ENCODE data around the gene ULK4. TPM values are rescaled to one million over a fixed set of nuclear protein-coding genes. Genes with fewer than 3 reads are reported as not detected.

Gene ULK4
- total and polyA plus RNA-seq, 2 of the 4 experiments (the other 2 are of a cell fraction): 2.7 to 5.0 TPM

DNA sequence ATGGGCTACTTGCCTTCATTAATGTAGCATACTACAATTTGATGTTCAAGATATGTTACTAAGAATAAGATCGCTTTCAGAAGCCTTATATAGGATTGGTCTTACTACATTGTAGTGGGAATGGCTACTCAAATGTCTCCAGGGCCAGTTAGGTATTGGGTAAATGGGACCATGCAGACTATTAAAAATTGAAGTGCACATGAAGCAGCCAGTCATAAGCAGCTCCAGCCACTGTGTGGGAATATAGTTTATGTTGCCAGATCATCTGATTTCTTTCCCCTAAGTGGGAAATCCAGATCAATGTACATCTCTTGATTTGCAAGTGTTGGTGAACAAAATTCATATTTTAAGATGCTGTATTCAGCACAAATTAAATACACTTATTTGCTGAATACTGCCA, 757.5 kb downstream of the ULK4 start:
- Histone ChIP-seq H3K27ac (ENCODE audit: insufficient read depth, low read length) (no peak overlapping the region), H2AK9ac (replicated peaks; ENCODE audit: low read depth, low read length, poor library complexity) (no peak overlapping the region), H3K79me1 (ENCODE audit: low read depth in 1 of 2, low read length in 2 of 2) (peaks cover 0 to 41% of the 10 kb centered on the region in 2 experiments; a peak in 2 of 4 replicates), H2AFZ (replicated peaks; ENCODE audit: low read length, poor library complexity) (no peak overlapping the region), H3K9me3 (ENCODE audit: control insufficient read depth, insufficient read depth, low read length) (no peaks in the 10 kb centered on the region), H3K9ac (ENCODE audit: low read depth, low read length) (no peak overlapping the region), H3K4ac (ENCODE audit: low read depth, low read length) (no peak overlapping the region), H4K91ac (ENCODE audit: insufficient read depth, low read depth, low read length) (no peak overlapping the region), H2BK15ac (ENCODE audit: low read depth, low read length) (no peak overlapping the region), H4K20me1 (ENCODE audit: insufficient read depth, low read length) (peaks cover 95% of the 10 kb centered on the region), H4K5ac (ENCODE audit: low read depth, low read length) (no peak overlapping the region), H3K9me1 (ENCODE audit: insufficient read depth, low read length) (peaks cover 2% of the 10 kb centered on the region; the same call in 1 of the 2 replicates), H3K4me1 (ENCODE audit: control insufficient read depth, insufficient read depth, low read length) (peaks cover 9% of the 10 kb centered on the region), H3K23ac (ENCODE audit: low read depth, low read length) (no peak overlapping the region), H2BK120ac (ENCODE audit: low read depth, low read length) (no peak overlapping the region), H2BK20ac (ENCODE audit: low read depth, low read length) (no peak overlapping the region), H3K4me2 (ENCODE audit: low read depth, low read length) (no peak overlapping the region), H3K36me3 (ENCODE audit: control insufficient read depth, insufficient read depth, low read length) (no peaks in the 10 kb centered on the region), H3K18ac (ENCODE audit: low read depth, low read length) (no peak overlapping the region), H2BK5ac (ENCODE audit: low read depth, low read length, poor library complexity, severe bottlenecking) (no peak overlapping the region), H4K8ac (ENCODE audit: low read depth in 2 of 2, low read length in 2 of 2) (no peak overlapping the region), H3K14ac (replicated peaks; ENCODE audit: low read depth, low read length) (no peak overlapping the region), H3K27me3 (ENCODE audit: control insufficient read depth, insufficient read depth, low read length) (no peaks in the 10 kb centered on the region), H3K56ac (ENCODE audit: extremely low read depth, insufficient read depth, low read length) (no peak overlapping the region), H3K4me3 (ENCODE audit: insufficient read depth, low read depth, low read length) (no peak overlapping the region), H2AK5ac (ENCODE audit: low read depth, low read length) (no peak overlapping the region)
- TF ChIP-seq BHLHE40 (IDR thresholded peaks at IDR 0.05; ENCODE audit: low read depth, low read length) (no peak), CHD1 (IDR thresholded peaks at IDR 0.05; ENCODE audit: low read depth, low read length) (no peak), RFX5 (IDR thresholded peaks at IDR 0.05; ENCODE audit: low read depth, low read length) (no peak), RCOR1 (IDR thresholded peaks at IDR 0.05; ENCODE audit: insufficient replicate concordance, low read length) (no peak), MAFK (IDR thresholded peaks at IDR 0.05; ENCODE audit: low read depth, low read length) (no peak), CEBPB (IDR thresholded peaks at IDR 0.05; ENCODE audit: low read depth, low read length) (no peak), MXI1 (IDR thresholded peaks at IDR 0.05; ENCODE audit: borderline replicate concordance, low read depth, low read length) (no peak), USF2 (IDR thresholded peaks at IDR 0.05; ENCODE audit: low read depth, low read length) (no peak), MAZ (IDR thresholded peaks at IDR 0.05; ENCODE audit: borderline replicate concordance, low read depth, low read length) (no peak), POLR2A (IDR thresholded peaks at IDR 0.05; ENCODE audit: low read depth, low read length) (no peak), SMC3 (IDR thresholded peaks at IDR 0.05; ENCODE audit: low read depth, low read length) (no peak), RAD21 (IDR thresholded peaks at IDR 0.05; ENCODE audit: low read length) (no peak), NFE2L2 (IDR thresholded peaks at IDR 0.05; ENCODE audit: low read depth, low read length) (no peak), FOS (IDR thresholded peaks at IDR 0.05; ENCODE audit: low read depth, low read length) (no peak)
- TF ChIP-seq, protein P1, sequence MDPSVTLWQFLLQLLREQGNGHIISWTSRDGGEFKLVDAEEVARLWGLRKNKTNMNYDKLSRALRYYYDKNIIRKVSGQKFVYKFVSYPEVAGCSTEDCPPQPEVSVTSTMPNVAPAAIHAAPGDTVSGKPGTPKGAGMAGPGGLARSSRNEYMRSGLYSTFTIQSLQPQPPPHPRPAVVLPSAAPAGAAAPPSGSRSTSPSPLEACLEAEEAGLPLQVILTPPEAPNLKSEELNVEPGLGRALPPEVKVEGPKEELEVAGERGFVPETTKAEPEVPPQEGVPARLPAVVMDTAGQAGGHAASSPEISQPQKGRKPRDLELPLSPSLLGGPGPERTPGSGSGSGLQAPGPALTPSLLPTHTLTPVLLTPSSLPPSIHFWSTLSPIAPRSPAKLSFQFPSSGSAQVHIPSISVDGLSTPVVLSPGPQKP (IDR thresholded peaks at IDR 0.05; ENCODE audit: borderline replicate concordance, low read depth, low read length): no peak
- TF ChIP-seq, protein P2, sequence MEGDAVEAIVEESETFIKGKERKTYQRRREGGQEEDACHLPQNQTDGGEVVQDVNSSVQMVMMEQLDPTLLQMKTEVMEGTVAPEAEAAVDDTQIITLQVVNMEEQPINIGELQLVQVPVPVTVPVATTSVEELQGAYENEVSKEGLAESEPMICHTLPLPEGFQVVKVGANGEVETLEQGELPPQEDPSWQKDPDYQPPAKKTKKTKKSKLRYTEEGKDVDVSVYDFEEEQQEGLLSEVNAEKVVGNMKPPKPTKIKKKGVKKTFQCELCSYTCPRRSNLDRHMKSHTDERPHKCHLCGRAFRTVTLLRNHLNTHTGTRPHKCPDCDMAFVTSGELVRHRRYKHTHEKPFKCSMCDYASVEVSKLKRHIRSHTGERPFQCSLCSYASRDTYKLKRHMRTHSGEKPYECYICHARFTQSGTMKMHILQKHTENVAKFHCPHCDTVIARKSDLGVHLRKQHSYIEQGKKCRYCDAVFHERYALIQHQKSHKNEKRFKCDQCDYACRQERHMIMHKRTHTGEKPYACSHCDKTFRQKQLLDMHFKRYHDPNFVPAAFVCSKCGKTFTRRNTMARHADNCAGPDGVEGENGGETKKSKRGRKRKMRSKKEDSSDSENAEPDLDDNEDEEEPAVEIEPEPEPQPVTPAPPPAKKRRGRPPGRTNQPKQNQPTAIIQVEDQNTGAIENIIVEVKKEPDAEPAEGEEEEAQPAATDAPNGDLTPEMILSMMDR (conservative IDR thresholded peaks at IDR 0.05; ENCODE audit: low read depth, low read length): no peak
- dilution Hi-C loops (cut with HindIII; ENCODE audit: low sequenced_read_pairs, unreplicated experiment) (no loop called here), intact Hi-C loops (cut with micrococcal nuclease) (loop anchor here (2.0 to 5.0 kb wide), 5 partner anchors 478 to 878 kb away; no protein-coding TSS in a partner anchor), in situ Hi-C loops (cut with MboI; ENCODE audit: low sequenced_read_pairs) (loop anchor here (25.0 kb wide), 1 partner anchor 483 kb away; no protein-coding TSS in a partner anchor)
- BruUV-seq (replicated peaks): no TSS peak
- CTCF ChIA-PET: no interaction called here
- DNase-seq: no peak
- POLR2A ChIA-PET (ENCODE audit: unreplicated experiment): no interaction called here
- ATAC-seq (ENCODE audit: low read depth): no peak
- no CpG with 5 or more reads among the region's 1 CpG for WGBS, 2 experiments (ENCODE audit: extremely low coverage in 2 of 2, insufficient read length in 1 of 2)
